ENCODE data around the gene SMAP1.

Gene SMAP1

DNA sequence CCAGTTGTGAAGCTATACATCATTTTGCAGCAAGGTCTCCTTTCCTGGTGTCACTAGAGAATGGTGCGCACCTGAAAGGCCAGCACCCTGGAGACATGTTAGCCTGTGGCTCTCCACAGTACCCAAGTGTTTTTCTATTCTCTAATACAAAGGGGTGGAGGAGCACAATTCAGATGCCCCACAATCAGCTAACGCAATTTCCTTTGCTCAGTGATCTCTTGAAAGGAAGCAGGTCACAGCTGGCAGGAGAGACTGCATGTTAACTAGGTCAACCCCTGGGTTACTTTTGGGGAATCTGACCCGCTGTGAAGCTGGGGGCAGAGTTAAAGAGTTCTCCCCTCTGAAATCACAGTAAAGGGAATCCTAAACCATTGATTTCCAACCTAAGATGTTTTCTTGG is 196.7 kb downstream of the SMAP1 start:
- no peak overlapping the region for H3K27ac ChIP-seq (ENCODE audit: poor library complexity, severe bottlenecking)
- H3K9me3 ChIP-seq (ENCODE audit: severe bottlenecking): no peaks in the 10 kb centered on the region
- peaks cover 6% of the 10 kb centered on the region for H3K27me3 ChIP-seq (ENCODE audit: insufficient read depth, poor library complexity, severe bottlenecking)
- no peaks in the 10 kb centered on the region for H3K36me3 ChIP-seq (ENCODE audit: low read depth)
- no peak for ATAC-seq (ENCODE audit: low read depth)
- H3K4me1 ChIP-seq (ENCODE audit: insufficient read depth, poor library complexity, severe bottlenecking): no peaks in the 10 kb centered on the region
- TF ChIP-seq, protein P1, sequence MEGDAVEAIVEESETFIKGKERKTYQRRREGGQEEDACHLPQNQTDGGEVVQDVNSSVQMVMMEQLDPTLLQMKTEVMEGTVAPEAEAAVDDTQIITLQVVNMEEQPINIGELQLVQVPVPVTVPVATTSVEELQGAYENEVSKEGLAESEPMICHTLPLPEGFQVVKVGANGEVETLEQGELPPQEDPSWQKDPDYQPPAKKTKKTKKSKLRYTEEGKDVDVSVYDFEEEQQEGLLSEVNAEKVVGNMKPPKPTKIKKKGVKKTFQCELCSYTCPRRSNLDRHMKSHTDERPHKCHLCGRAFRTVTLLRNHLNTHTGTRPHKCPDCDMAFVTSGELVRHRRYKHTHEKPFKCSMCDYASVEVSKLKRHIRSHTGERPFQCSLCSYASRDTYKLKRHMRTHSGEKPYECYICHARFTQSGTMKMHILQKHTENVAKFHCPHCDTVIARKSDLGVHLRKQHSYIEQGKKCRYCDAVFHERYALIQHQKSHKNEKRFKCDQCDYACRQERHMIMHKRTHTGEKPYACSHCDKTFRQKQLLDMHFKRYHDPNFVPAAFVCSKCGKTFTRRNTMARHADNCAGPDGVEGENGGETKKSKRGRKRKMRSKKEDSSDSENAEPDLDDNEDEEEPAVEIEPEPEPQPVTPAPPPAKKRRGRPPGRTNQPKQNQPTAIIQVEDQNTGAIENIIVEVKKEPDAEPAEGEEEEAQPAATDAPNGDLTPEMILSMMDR (IDR thresholded peaks at IDR 0.05; ENCODE audit: poor library complexity, severe bottlenecking): no peak
- DNase-seq (ENCODE audit: low spot score): no peak
- H3K4me3 ChIP-seq (ENCODE audit: severe bottlenecking): no peak overlapping the region

DNA sequence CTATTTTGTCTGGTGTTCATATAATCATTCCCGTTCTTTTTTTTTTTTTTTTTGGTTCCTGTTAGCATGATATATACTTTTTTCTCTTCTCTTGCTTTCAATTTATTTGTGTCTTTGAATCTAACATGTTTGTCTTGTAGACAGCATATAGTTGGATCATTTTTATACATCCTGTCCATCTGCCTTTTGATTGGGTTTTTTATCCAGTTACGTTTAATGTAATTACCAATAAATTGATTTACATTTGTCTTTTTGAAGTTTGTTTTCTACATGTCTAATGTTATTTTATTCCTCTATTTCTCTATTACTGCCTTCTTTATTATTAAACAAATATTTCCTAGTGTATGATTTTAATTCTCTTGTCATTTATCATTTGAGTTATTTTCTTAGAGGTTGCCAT is 204.8 kb downstream of the SMAP1 start:
- Histone ChIP-seq H3K27me3 (ENCODE audit: insufficient read depth, poor library complexity, severe bottlenecking) (peaks cover 5% of the 10 kb centered on the region), H3K4me3 (ENCODE audit: severe bottlenecking) (no peak overlapping the region), H3K36me3 (ENCODE audit: low read depth) (no peaks in the 10 kb centered on the region), H3K27ac (ENCODE audit: poor library complexity, severe bottlenecking) (no peak overlapping the region), H3K9me3 (ENCODE audit: severe bottlenecking) (peaks cover 12% of the 10 kb centered on the region), H3K4me1 (ENCODE audit: insufficient read depth, poor library complexity, severe bottlenecking) (no peaks in the 10 kb centered on the region)
- TF ChIP-seq, protein P1 (IDR thresholded peaks at IDR 0.05; ENCODE audit: poor library complexity, severe bottlenecking): no peak
- ATAC-seq (ENCODE audit: low read depth) (no peak), DNase-seq (ENCODE audit: low spot score) (no peak)

DNA sequence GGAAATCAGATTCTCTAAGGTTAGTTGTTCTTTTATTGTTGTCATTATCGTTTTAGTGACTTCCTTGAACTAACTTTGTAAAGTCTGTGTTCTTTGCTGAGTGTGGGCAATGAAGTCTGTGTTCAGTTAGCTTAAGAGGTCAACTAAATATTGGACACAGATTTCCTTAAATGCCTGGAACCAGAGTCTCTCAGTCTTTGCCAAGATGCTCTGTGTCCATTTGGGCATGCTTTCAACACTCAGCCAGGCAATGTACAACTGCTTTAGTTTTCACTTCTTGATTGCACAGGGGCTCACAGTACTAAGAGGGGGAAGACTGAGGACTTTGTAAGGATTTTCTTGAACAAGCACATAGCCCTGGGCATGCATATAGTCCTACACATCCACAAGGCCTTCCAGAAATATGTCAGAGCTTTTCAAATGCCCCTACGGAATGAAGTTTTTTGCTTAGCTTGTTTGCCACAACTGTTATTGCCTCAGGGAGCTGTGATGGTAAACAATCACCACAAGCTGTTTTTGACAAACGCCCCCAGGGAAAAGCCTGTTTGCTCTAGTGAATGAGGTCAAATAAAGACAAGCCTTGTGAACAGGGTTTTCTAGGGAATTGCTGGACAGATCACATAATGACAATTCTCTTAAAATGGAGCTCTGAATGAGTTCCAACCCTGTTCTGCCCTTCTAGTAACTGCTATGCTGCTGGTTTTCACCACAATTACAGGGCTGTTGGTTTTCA is 206.7 kb downstream of the SMAP1 start:
- DNase-seq (ENCODE audit: low spot score): no peak
- ATAC-seq (ENCODE audit: low read depth): no peak
- TF ChIP-seq, protein P1 (IDR thresholded peaks at IDR 0.05; ENCODE audit: poor library complexity, severe bottlenecking): no peak

DNA sequence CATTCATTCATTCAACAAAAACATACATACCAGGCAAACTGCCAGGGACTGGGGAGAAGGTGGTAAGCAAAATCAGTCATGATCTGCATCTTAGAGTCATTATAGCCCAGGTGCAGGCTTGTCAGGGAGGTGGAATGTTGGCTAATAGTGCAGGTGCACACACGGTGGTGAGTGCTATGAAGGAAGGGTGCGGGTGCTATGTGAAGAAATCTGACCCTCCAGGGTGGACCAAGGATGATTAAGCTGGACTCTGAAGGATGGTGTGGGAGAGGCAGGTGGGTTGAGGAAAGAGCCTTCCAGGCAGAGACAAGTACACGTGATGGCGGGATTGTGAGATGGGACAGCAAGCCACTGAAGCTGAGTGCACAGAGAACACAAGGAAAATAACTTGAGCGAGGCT is 211.8 kb downstream of the SMAP1 start:
- peak; percentile 44; the same call in 2 of the 3 replicates for ATAC-seq (ENCODE audit: low read depth)
- H3K36me3 ChIP-seq (ENCODE audit: low read depth): no peaks in the 10 kb centered on the region
- H3K4me1 ChIP-seq (ENCODE audit: insufficient read depth, poor library complexity, severe bottlenecking): no peaks in the 10 kb centered on the region
- no peaks in the 10 kb centered on the region for H3K9me3 ChIP-seq (ENCODE audit: severe bottlenecking)
- no peak overlapping the region for H3K4me3 ChIP-seq (ENCODE audit: severe bottlenecking)
- DNase-seq (ENCODE audit: low spot score): no peak
- TF ChIP-seq, protein P1 (IDR thresholded peaks at IDR 0.05; ENCODE audit: poor library complexity, severe bottlenecking): no peak
- no peak overlapping the region for H3K27ac ChIP-seq (ENCODE audit: poor library complexity, severe bottlenecking)
- peaks cover 4% of the 10 kb centered on the region for H3K27me3 ChIP-seq (ENCODE audit: insufficient read depth, poor library complexity, severe bottlenecking)

More for the DNA sequence above, 206.7 kb downstream of the SMAP1 start:
- Histone ChIP-seq H3K36me3 (ENCODE audit: low read depth) (no peaks in the 10 kb centered on the region), H3K4me1 (ENCODE audit: insufficient read depth, poor library complexity, severe bottlenecking) (no peaks in the 10 kb centered on the region), H3K4me3 (ENCODE audit: severe bottlenecking) (no peak overlapping the region), H3K27me3 (ENCODE audit: insufficient read depth, poor library complexity, severe bottlenecking) (peaks cover 4% of the 10 kb centered on the region), H3K9me3 (ENCODE audit: severe bottlenecking) (peaks cover 12% of the 10 kb centered on the region), H3K27ac (ENCODE audit: poor library complexity, severe bottlenecking) (no peak overlapping the region)
